NCI-H187 treated with DMSO at 0.1 percent for 48 hours (cell line): ENCODE data around the gene CTAGE9.
"Not testable (repeated sequence)": the region's sequence is repeated elsewhere in the genome, so short reads cannot be mapped to it uniquely, and the experiment has no call there.

Experiments
- DNase-seq: peaks from one replicate; lab custom pipeline; 2025; lab: John Stamatoyannopoulos, UW

CTAGE9 gene

GRCh38 chr6:131728296-131728939 is 17.6 kb upstream of the CTAGE9 start:
- DNase-seq, result no peak

GRCh38 chr6:131727868-131728267 is 17.1 kb upstream of the CTAGE9 start:
- DNase-seq, result no peak

- DNase-seq, result no peak
These were observed 16.6 kb upstream of the CTAGE9 start for GRCh38 chr6:131727467-131727866.

GRCh38 chr6:131724114-131724513 is 13.3 kb upstream of the CTAGE9 start:
- DNase-seq, result no peak

- DNase-seq, result no peak
These were observed 10.3 kb upstream of the CTAGE9 start for GRCh38 chr6:131721161-131721560.

GRCh38 chr6:131717836-131718542 is 7.2 kb upstream of the CTAGE9 start:
- no peak for DNase-seq

GRCh38 chr6:131715567-131715966 is 4.8 kb upstream of the CTAGE9 start:
- DNase-seq, result not testable (repeated sequence)

GRCh38 chr6:131703905-131704304 is 6.9 kb downstream of the CTAGE9 start:
- not testable (repeated sequence) for DNase-seq

GRCh38 chr6:131700851-131701250 is 10.0 kb downstream of the CTAGE9 start:
- DNase-seq, result not testable (repeated sequence)

- no peak for DNase-seq
These were observed 13.9 kb downstream of the CTAGE9 start for GRCh38 chr6:131696956-131697355.

- DNase-seq, result no peak
These were observed 15.9 kb downstream of the CTAGE9 start for GRCh38 chr6:131694832-131695426.

GRCh38 chr6:131693384-131693783 is 17.4 kb downstream of the CTAGE9 start:
- DNase-seq, result no peak

- DNase-seq, result no peak
These were observed 18.2 kb downstream of the CTAGE9 start for GRCh38 chr6:131692589-131692988.

GRCh38 chr6:131692031-131692430 is 18.8 kb downstream of the CTAGE9 start:
- DNase-seq, result no peak

GRCh38 chr6:131688286-131688685 is 22.5 kb downstream of the CTAGE9 start:
- no peak for DNase-seq

GRCh38 chr6:131687022-131687421 is 23.8 kb downstream of the CTAGE9 start:
- no peak for DNase-seq

- no peak for DNase-seq
These were observed 25.5 kb downstream of the CTAGE9 start for GRCh38 chr6:131685266-131685780.

GRCh38 chr6:131683479-131683878 is 27.3 kb downstream of the CTAGE9 start:
- no peak for DNase-seq

GRCh38 chr6:131682442-131682841 is 28.4 kb downstream of the CTAGE9 start:
- no peak for DNase-seq

GRCh38 chr6:131681585-131681984 is 29.2 kb downstream of the CTAGE9 start:
- no peak for DNase-seq

GRCh38 chr6:131680868-131681267 is 29.9 kb downstream of the CTAGE9 start:
- DNase-seq, result no peak

- DNase-seq, result no peak
These were observed 32.4 kb downstream of the CTAGE9 start for GRCh38 chr6:131678442-131678841.

- no peak for DNase-seq
These were observed 37.6 kb downstream of the CTAGE9 start for GRCh38 chr6:131673184-131673583.
